ENCODE measurements around the gene MMAB.
"Not testable (repeated sequence)": the region's sequence is repeated elsewhere in the genome, so short reads cannot be mapped to it uniquely, and the experiment has no call there.

MMAB gene

GRCh38 chr12:109602132-109602531, 28.8 kb upstream of the MMAB start:
- DNase-seq (ENCODE audit: low read depth in 2 of 2): not testable (repeated sequence)

GRCh38 chr12:109601557-109601956, 28.3 kb upstream of the MMAB start:
- no peak for DNase-seq (ENCODE audit: low read depth in 2 of 2)

GRCh38 chr12:109600995-109601394, 27.7 kb upstream of the MMAB start:
- no peak for DNase-seq (ENCODE audit: low read depth in 2 of 2)

GRCh38 chr12:109600481-109600880, 27.2 kb upstream of the MMAB start:
- DNase-seq (ENCODE audit: low read depth in 2 of 2): no peak

- DNase-seq (ENCODE audit: low read depth in 2 of 2): no peak
Measured at GRCh38 chr12:109599087-109599486, 25.8 kb upstream of the MMAB start.

- no peak for DNase-seq (ENCODE audit: low read depth in 2 of 2)
Measured at GRCh38 chr12:109598428-109598854, 25.1 kb upstream of the MMAB start.

- peak; percentile 11 to 41 for DNase-seq (ENCODE audit: low read depth in 2 of 2)
Measured at GRCh38 chr12:109597795-109598427, 24.6 kb upstream of the MMAB start.

- no peak for DNase-seq (ENCODE audit: low read depth in 2 of 2)
Measured at GRCh38 chr12:109597414-109597794, 24.1 kb upstream of the MMAB start.

- no peak for DNase-seq (ENCODE audit: low read depth in 2 of 2)
Measured at GRCh38 chr12:109596418-109597244, 23.3 kb upstream of the MMAB start.

- no peak for DNase-seq (ENCODE audit: low read depth in 2 of 2)
Measured at GRCh38 chr12:109595321-109595902, 22.1 kb upstream of the MMAB start.

GRCh38 chr12:109594556-109595317, 21.4 kb upstream of the MMAB start:
- no peak for DNase-seq (ENCODE audit: low read depth in 2 of 2)

GRCh38 chr12:109592905-109593272, 19.6 kb upstream of the MMAB start:
- DNase-seq (ENCODE audit: low read depth in 2 of 2): no peak

- DNase-seq (ENCODE audit: low read depth in 2 of 2): no peak
Measured at GRCh38 chr12:109592195-109592904, 19.0 kb upstream of the MMAB start.

GRCh38 chr12:109591041-109591440, 17.7 kb upstream of the MMAB start:
- DNase-seq (ENCODE audit: low read depth in 2 of 2): no peak

- no peak for DNase-seq (ENCODE audit: low read depth in 2 of 2)
Measured at GRCh38 chr12:109590566-109590965, 17.3 kb upstream of the MMAB start.

- no peak for DNase-seq (ENCODE audit: low read depth in 2 of 2)
Measured at GRCh38 chr12:109589691-109590245, 16.5 kb upstream of the MMAB start.

GRCh38 chr12:109589240-109589590, 15.9 kb upstream of the MMAB start:
- no peak for DNase-seq (ENCODE audit: low read depth in 2 of 2)

GRCh38 chr12:109588461-109589239, 15.3 kb upstream of the MMAB start:
- DNase-seq (ENCODE audit: low read depth in 2 of 2): no peak

GRCh38 chr12:109587921-109588320, 14.6 kb upstream of the MMAB start:
- no peak for DNase-seq (ENCODE audit: low read depth in 2 of 2)

All from stimulated activated CD4-positive, alpha-beta T cell treated with anti-CD3 and anti-CD28 coated beads, Interleukin-1b, Interleukin-23, amount 100 ng/mL, for 1 hour (primary cell).